ENCODE results near the gene HSD3B7.

GRCh38 chr16:30947541-30947858 lies 37.5 kb upstream of the HSD3B7 start:
- no peak for TF ChIP-seq ZNF501 (tag by site-specific recombination; IDR thresholded peaks at IDR 0.05)
- TF ChIP-seq ZNF16 (tag by site-specific recombination; IDR thresholded peaks at IDR 0.05; ENCODE audit: low read depth) = no peak
- TF ChIP-seq ZBTB8A (tag by site-specific recombination; IDR thresholded peaks at IDR 0.05) = no peak
- TF ChIP-seq CTCF (tag by site-specific recombination; IDR thresholded peaks at IDR 0.05) = no peak
- no peak for TF ChIP-seq ZNF843 (tag by site-specific recombination; IDR thresholded peaks at IDR 0.05)
- TF ChIP-seq, protein P1, sequence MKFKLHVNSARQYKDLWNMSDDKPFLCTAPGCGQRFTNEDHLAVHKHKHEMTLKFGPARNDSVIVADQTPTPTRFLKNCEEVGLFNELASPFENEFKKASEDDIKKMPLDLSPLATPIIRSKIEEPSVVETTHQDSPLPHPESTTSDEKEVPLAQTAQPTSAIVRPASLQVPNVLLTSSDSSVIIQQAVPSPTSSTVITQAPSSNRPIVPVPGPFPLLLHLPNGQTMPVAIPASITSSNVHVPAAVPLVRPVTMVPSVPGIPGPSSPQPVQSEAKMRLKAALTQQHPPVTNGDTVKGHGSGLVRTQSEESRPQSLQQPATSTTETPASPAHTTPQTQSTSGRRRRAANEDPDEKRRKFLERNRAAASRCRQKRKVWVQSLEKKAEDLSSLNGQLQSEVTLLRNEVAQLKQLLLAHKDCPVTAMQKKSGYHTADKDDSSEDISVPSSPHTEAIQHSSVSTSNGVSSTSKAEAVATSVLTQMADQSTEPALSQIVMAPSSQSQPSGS (tag by site-specific recombination; IDR thresholded peaks at IDR 0.05; ENCODE audit: low read depth) = no peak
- no peak for TF ChIP-seq ZNF624 (tag by site-specific recombination; IDR thresholded peaks at IDR 0.05)
- TF ChIP-seq ZNF837 (tag by site-specific recombination; IDR thresholded peaks at IDR 0.05) = no peak
- TF ChIP-seq ZNF23 (tag by site-specific recombination; IDR thresholded peaks at IDR 0.05; ENCODE audit: borderline replicate concordance) = no peak
- TF ChIP-seq TCF7L2 (IDR thresholded peaks at IDR 0.05; ENCODE audit: borderline replicate concordance, low read depth, low read length) = no peak
